ENCODE measurements around the gene CRYAA.

- no peak for TF ChIP-seq CTCF (IDR thresholded peaks at IDR 0.05; ENCODE audit: low read length)
- no peak for TF ChIP-seq EZH2phosphoT487 (IDR thresholded peaks at IDR 0.05; ENCODE audit: low read length)
- TF ChIP-seq EZH2 (optimal IDR thresholded peaks at IDR 0.05; ENCODE audit: low read depth, low read length): no peak
Measured at GRCh38 chr21:43207043-43207315, 38.2 kb downstream of the CRYAA start.
